Erythroblast (primary cell): ENCODE measurements around the gene HLF.

Experiments
- GATA1 ChIP-seq: IDR thresholded peaks from 2 replicates; pipeline ENCODE4 v1.6.1; 2011; ENCODE audit warnings: low read depth, mild to moderate bottlenecking, control low read depth, low read length, moderate library complexity
- POLR2A ChIP-seq: IDR thresholded peaks from 2 replicates; pipeline ENCODE4 v1.6.1; 2011; ENCODE audit warnings: mild to moderate bottlenecking, low read length

- TF ChIP-seq POLR2A (no peak), GATA1 (no peak)
Measured at GRCh38 chr17:55304171-55304859, 39.6 kb downstream of the HLF start.
